OCI-LY7 (cell line): ENCODE results near the gene ABCA4. TPM values are rescaled to one million over a fixed set of nuclear protein-coding genes. Genes with fewer than 3 reads are reported as not detected.

Experiments
- BruUV-seq: library from RNA; stranded (reverse); fragments of 400-500 nt; replicated peaks from 2 replicates; lab custom pipeline; 2021; lab: Mats Ljungman, UMichigan
- CTCF ChIA-PET: fragments of 300-600 bp; sonication (Branson Sonifier 250); formaldehyde crosslinking; loops from one replicate; lab custom pipeline; 2022; ENCODE audit warnings: antibody characterized with exemption; ENCODE audit not compliant: unreplicated experiment; lab: Charles Lee
- POLR2A ChIA-PET: fragments of 300-600 bp; sonication (Branson Sonifier 250); formaldehyde crosslinking; loops from one replicate; lab custom pipeline; 2022; ENCODE audit warnings: antibody characterized with exemption; lab: Charles Lee
- DNase-seq: peaks from one replicate; pipeline ENCODE4 v3.0.0-alpha.2; 2015; ENCODE audit warnings: low spot score
- H2AFZ ChIP-seq: fragments of 200-600 bp; sonication (generic), shearing (Covaris generic); 2 replicates; pipeline ENCODE4 v1.6.1; 2014; ENCODE audit warnings: mild to moderate bottlenecking, antibody characterized with exemption, low read length, moderate library complexity
- H3K27ac ChIP-seq: fragments of 200-600 bp; sonication (generic); 2 replicates; pipeline ENCODE4 v1.5.1; 2014; ENCODE audit warnings: mixed run types, low read depth, mild to moderate bottlenecking, moderate library complexity, low read length, inconsistent platforms; ENCODE audit not compliant: poor library complexity, severe bottlenecking
- H3K36me3 ChIP-seq: fragments of 200-600 bp; sonication (generic); 2 replicates; pipeline ENCODE4 v1.6.1; 2014; ENCODE audit warnings: mild to moderate bottlenecking, antibody characterized with exemption, low read length, moderate library complexity, mixed read lengths; ENCODE audit not compliant: insufficient read depth
- H3K4me1 ChIP-seq: fragments of 200-600 bp; sonication (generic); 2 replicates; pipeline ENCODE4 v1.5.1; 2014; ENCODE audit warnings: mild to moderate bottlenecking, low read length; ENCODE audit not compliant: insufficient read depth, poor library complexity, severe bottlenecking
- H3K4me2 ChIP-seq: fragments of 200-600 bp; sonication (generic); 2 replicates; pipeline ENCODE4 v1.6.1; 2014; ENCODE audit warnings: mild to moderate bottlenecking, low read length
- H3K4me3 ChIP-seq: fragments of 200-600 bp; sonication (generic); 2 replicates; pipeline ENCODE4 v1.5.1; 2014; ENCODE audit warnings: mild to moderate bottlenecking, low read depth, low read length; ENCODE audit not compliant: poor library complexity, severe bottlenecking
- H3K79me2 ChIP-seq: fragments of 200-600 bp; sonication (generic); 2 replicates; pipeline ENCODE4 v1.6.1; 2016; ENCODE audit warnings: low read depth, mild to moderate bottlenecking, low read length, moderate library complexity, mixed read lengths; ENCODE audit not compliant: insufficient read depth
- H3K9me2 ChIP-seq: fragments of 200-600 bp; sonication (generic); 2 replicates; pipeline ENCODE4 v1.6.1; 2016; ENCODE audit warnings: mild to moderate bottlenecking, low read length, mixed read lengths; ENCODE audit not compliant: insufficient read depth
- H3K9me3 ChIP-seq: fragments of 200-600 bp; sonication (generic); 2 replicates; pipeline ENCODE4 v1.6.1; 2014; ENCODE audit warnings: mild to moderate bottlenecking, mixed run types, low read length, mixed read lengths
- H4K20me1 ChIP-seq: fragments of 200-600 bp; sonication (generic); 2 replicates; pipeline ENCODE4 v1.6.1; 2014; ENCODE audit warnings: mild to moderate bottlenecking, antibody characterized with exemption, low read length, moderate library complexity, mixed read lengths; ENCODE audit not compliant: insufficient read depth
- CTCF ChIP-seq: fragments of 200-600 bp; sonication (generic); conservative IDR thresholded peaks from 2 replicates; pipeline ENCODE4 v1.5.1; 2014; ENCODE audit warnings: mild to moderate bottlenecking, antibody characterized with exemption, low read length, moderate library complexity, mixed read lengths
- EZH2phosphoT487 ChIP-seq: fragments of 200-600 bp; sonication (generic); IDR thresholded peaks from 2 replicates; pipeline ENCODE4 v1.6.1; 2018; ENCODE audit warnings: low read depth, borderline replicate concordance, mild to moderate bottlenecking, mixed run types, antibody characterized with exemption, low read length, moderate library complexity, mixed read lengths
- intact Hi-C: fragments of 100-400 bp; cut with micrococcal nuclease; formaldehyde crosslinking; loops from one replicate; pipeline ENCODE4 v1.10.0; 2022; ENCODE audit not compliant: unreplicated experiment
- total RNA-seq, 2 experiments: library from RNA; depleted of rRNA in 1 of 2; stranded (reverse); fragments of >200 nt in 1 of 2; shearing (Covaris generic) in 1 of 2; gene quantifications; 2 replicates each; pipeline ENCODE4 v1.2.3, GENCODE V29; 2014 to 2022

Gene ABCA4
- total RNA-seq, 2 experiments from 2014 or later = not detected

DNA sequence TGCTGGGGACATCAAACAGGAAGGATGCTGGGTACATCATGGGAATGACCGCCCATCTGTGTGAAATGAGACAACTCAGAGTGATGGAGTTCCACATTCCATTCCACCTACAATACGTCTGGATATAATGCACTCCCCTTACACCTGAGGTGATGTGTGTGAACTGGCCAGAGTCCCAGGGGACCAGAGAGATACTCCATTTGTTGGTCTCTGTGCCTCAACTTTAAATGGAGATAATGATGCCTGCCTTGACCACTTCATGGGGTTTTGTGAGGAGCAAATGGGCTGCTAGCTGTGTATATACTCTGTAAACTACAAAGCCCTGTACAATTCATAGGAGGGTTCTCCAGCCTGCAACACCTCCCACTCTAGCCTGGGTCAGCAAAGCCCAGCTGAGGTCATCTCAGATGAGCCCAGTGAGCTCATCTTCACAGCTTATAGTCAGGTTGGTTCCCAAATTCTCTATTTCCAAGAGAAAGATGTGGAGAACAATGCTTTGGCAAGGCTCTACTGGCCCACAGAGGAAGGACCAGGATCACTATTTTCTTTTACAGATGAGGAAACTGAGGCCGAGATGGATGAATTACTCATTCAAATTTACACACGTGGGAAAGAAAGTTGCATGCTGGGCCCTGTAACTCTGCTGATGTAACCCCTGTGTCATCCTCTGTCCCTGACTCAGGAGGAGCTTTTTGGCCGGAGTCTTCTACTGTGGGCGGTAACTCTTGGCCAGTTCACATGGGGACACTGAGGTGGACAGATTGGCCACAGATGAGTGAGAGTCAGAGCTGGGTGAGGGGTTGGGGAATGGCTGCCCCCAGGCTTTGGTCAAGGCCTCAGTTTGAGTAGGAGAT is 106.1 kb downstream of the ABCA4 start:
- intact Hi-C loops = no loop called here
- POLR2A ChIA-PET = interaction anchor here (0.6 to 0.9 kb wide), 3 partner anchors 10 to 242 kb away, joined by 3 to 5 read pairs (median 3); no protein-coding TSS in a partner anchor

GRCh38 chr1:94014087-94014486 is 106.9 kb downstream of the ABCA4 start:
- Histone ChIP-seq H3K79me2 (no peaks in the 10 kb centered on the region), H3K9me2 (no peaks in the 10 kb centered on the region)
- CTCF ChIA-PET = no interaction called here

More for the DNA sequence above, 106.1 kb downstream of the ABCA4 start:
- no peak overlapping the region for H3K4me2 ChIP-seq
- H4K20me1 ChIP-seq = no peaks in the 10 kb centered on the region
- CTCF ChIA-PET = interaction anchor here (0.6 kb wide), 1 partner anchor 791 kb away, joined by 3 read pairs; no protein-coding TSS in a partner anchor
- BruUV-seq = no TSS peak
- no peak overlapping the region for H2AFZ ChIP-seq
- no peaks in the 10 kb centered on the region for H3K79me2 ChIP-seq
- no peak for TF ChIP-seq EZH2phosphoT487
- no peak for TF ChIP-seq CTCF
- H3K4me3 ChIP-seq = no peak overlapping the region
- DNase-seq = no peak
- no peaks in the 10 kb centered on the region for H3K36me3 ChIP-seq
- no peaks in the 10 kb centered on the region for H3K9me2 ChIP-seq
- H3K27ac ChIP-seq = no peak overlapping the region
- H3K4me1 ChIP-seq = no peaks in the 10 kb centered on the region
- H3K9me3 ChIP-seq = no peaks in the 10 kb centered on the region

More at GRCh38 chr1:94014087-94014486, 106.9 kb downstream of the ABCA4 start:
- DNase-seq = no peak
- TF ChIP-seq CTCF = no peak
- TF ChIP-seq EZH2phosphoT487 = no peak
- POLR2A ChIA-PET = interaction anchor here (0.7 kb wide), 1 partner anchor 52 kb away, joined by 3 read pairs; no protein-coding TSS in a partner anchor
- H3K27ac ChIP-seq = no peak overlapping the region
- intact Hi-C loops = no loop called here
- H4K20me1 ChIP-seq = no peaks in the 10 kb centered on the region
- H3K4me2 ChIP-seq = no peak overlapping the region
- H3K4me3 ChIP-seq = no peak overlapping the region
- no peak overlapping the region for H2AFZ ChIP-seq
- no peaks in the 10 kb centered on the region for H3K9me3 ChIP-seq
- no TSS peak for BruUV-seq
- no peaks in the 10 kb centered on the region for H3K36me3 ChIP-seq
- no peaks in the 10 kb centered on the region for H3K4me1 ChIP-seq
